Measurements from ENCODE around the gene SLC39A11.

Gene SLC39A11

DNA sequence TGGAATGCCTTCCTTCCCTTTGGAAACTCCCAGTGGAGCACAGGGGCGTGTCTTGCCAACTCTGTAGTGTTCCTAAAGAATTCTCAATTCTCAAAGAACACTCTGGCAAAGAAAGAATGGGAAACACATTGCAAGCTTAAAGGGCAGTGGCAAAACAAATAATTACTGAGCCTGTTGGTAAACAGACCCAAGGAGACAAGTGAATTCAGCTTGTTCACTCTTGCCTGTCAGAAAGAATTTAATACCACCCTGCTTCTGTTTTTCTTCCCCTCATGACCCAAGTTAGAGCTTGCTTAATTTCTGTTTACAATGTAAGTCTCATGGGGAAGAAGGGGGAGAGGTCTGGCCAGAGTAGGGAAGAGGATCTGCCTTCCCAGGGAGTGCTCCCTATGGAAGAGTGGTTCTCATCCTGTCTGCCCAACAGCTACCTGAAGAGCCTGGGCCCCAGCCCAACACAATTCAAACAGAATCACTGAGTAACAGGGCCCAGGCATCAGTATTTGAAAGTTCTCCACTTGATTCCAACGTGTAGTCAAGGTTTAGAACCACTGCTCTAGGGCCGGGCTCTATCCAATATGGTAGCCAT, 386.0 kb downstream of the SLC39A11 start:
- TF ChIP-seq ISL1 (CRISPR knock-in tag; IDR thresholded peaks at IDR 0.05) (no peak), ESRRG (CRISPR knock-in tag; IDR thresholded peaks at IDR 0.05) (no peak), ZNF565 (CRISPR knock-in tag; conservative IDR thresholded peaks at IDR 0.05; ENCODE audit: low read depth) (no peak), PPARA (CRISPR knock-in tag; IDR thresholded peaks at IDR 0.05; ENCODE audit: borderline replicate concordance) (no peak), ARNTL (CRISPR knock-in tag; IDR thresholded peaks at IDR 0.05; ENCODE audit: borderline replicate concordance, low read depth) (no peak), TSHZ2 (CRISPR knock-in tag; IDR thresholded peaks at IDR 0.05) (no peak), RARB (CRISPR knock-in tag; IDR thresholded peaks at IDR 0.05) (no peak), TCF4 (CRISPR knock-in tag; IDR thresholded peaks at IDR 0.05; ENCODE audit: borderline replicate concordance) (no peak), OSR1 (CRISPR knock-in tag; IDR thresholded peaks at IDR 0.05) (no peak), ZFP30 (CRISPR knock-in tag; IDR thresholded peaks at IDR 0.05) (no peak), ZNF8 (CRISPR knock-in tag; IDR thresholded peaks at IDR 0.05) (no peak), TOX (CRISPR knock-in tag; IDR thresholded peaks at IDR 0.05; ENCODE audit: borderline replicate concordance) (no peak), CSRNP3 (CRISPR knock-in tag; IDR thresholded peaks at IDR 0.05) (no peak), CSDC2 (CRISPR knock-in tag; IDR thresholded peaks at IDR 0.05) (no peak), ZC3H10 (CRISPR knock-in tag; IDR thresholded peaks at IDR 0.05) (no peak), ZFP3 (CRISPR knock-in tag; IDR thresholded peaks at IDR 0.05) (no peak), PATZ1 (CRISPR knock-in tag; IDR thresholded peaks at IDR 0.05; ENCODE audit: borderline replicate concordance) (no peak), GLIS3 (CRISPR knock-in tag; IDR thresholded peaks at IDR 0.05) (no peak)
- no peak for ATAC-seq

- ATAC-seq = no peak
- TF ChIP-seq ZNF8 (CRISPR knock-in tag; IDR thresholded peaks at IDR 0.05) (no peak), CREB5 (CRISPR knock-in tag; IDR thresholded peaks at IDR 0.05; ENCODE audit: low read depth) (no peak), OSR1 (CRISPR knock-in tag; IDR thresholded peaks at IDR 0.05) (no peak), TOX (CRISPR knock-in tag; IDR thresholded peaks at IDR 0.05; ENCODE audit: borderline replicate concordance) (no peak), GLIS3 (CRISPR knock-in tag; IDR thresholded peaks at IDR 0.05) (no peak), CSDC2 (CRISPR knock-in tag; IDR thresholded peaks at IDR 0.05) (no peak), ZFP30 (CRISPR knock-in tag; IDR thresholded peaks at IDR 0.05) (no peak), ISL1 (CRISPR knock-in tag; IDR thresholded peaks at IDR 0.05) (no peak), BACH2 (CRISPR knock-in tag; IDR thresholded peaks at IDR 0.05; ENCODE audit: borderline replicate concordance) (no peak), TSHZ2 (CRISPR knock-in tag; IDR thresholded peaks at IDR 0.05) (no peak), ESRRG (CRISPR knock-in tag; IDR thresholded peaks at IDR 0.05) (no peak), ZNF565 (CRISPR knock-in tag; conservative IDR thresholded peaks at IDR 0.05; ENCODE audit: low read depth) (no peak), PPARA (CRISPR knock-in tag; IDR thresholded peaks at IDR 0.05; ENCODE audit: borderline replicate concordance) (no peak), ZFP3 (CRISPR knock-in tag; IDR thresholded peaks at IDR 0.05) (no peak)
Observed at GRCh38 chr17:72705905-72706395, 386.5 kb downstream of the SLC39A11 start.

Data from SK-N-SH treated with all-trans-retinoic acid at 6 μM for 48 hours (cell line).